B cell (primary cell): ENCODE measurements around the gene MAGI2. TPM values are rescaled to one million over a fixed set of nuclear protein-coding genes. Genes with fewer than 3 reads are reported as not detected.

Source experiments
- ATAC-seq: fragments of 200-7000 bp; cut with Tn5 transposase; one replicate; pipeline ENCODE4 v1.10.0; 2021; ENCODE audit warnings: low read depth, mild to moderate bottlenecking, moderate number of reproducible peaks, moderate library complexity
- CTCF ChIA-PET: fragments of 350-600 bp; sonication (Branson Sonifier 250); formaldehyde crosslinking; loops from one replicate; lab custom pipeline; 2021; ENCODE audit warnings: antibody characterized with exemption, inconsistent platforms; lab: Charles Lee
- POLR2A ChIA-PET: fragments of 350-600 bp; sonication (Branson Sonifier 250); formaldehyde crosslinking; loops from one replicate; lab custom pipeline; 2021; ENCODE audit warnings: antibody characterized with exemption; lab: Charles Lee
- DNase-seq: peaks from one replicate; pipeline ENCODE4 v3.0.0; 2013
- H2AFZ ChIP-seq: 2 replicates; pipeline ENCODE4 v1.6.1; 2012; ENCODE audit warnings: mild to moderate bottlenecking, low read depth, low read length; ENCODE audit not compliant: insufficient read depth, poor library complexity, severe bottlenecking
- H3K27ac ChIP-seq, 2 donors: 1 replicate in 1 of 2; 2 replicates in 1 of 2; pipeline ENCODE4 v1.5.1; 2012 to 2013; ENCODE audit warnings: low read length in 2 of 2, mild to moderate bottlenecking in 2 of 2, moderate library complexity in 1 of 2
- H3K27me3 ChIP-seq, 4 experiments: fragments of 200-600 bp in 1 of 4; sonication (generic) in 1 of 4; replicated peaks in 1 of 4; 1 replicate in 2 of 4; 2 replicates in 2 of 4; pipeline versions ENCODE4 v1.6.1 to v1.7.0; 2013 to 2016; ENCODE audit warnings: low read length in 3 of 4, mild to moderate bottlenecking in 2 of 4, mixed read lengths in 1 of 4, moderate library complexity in 1 of 4; ENCODE audit not compliant: insufficient read depth in 4 of 4, control insufficient read depth in 3 of 4; ENCODE audit errors: control extremely low read depth in 1 of 4
- H3K36me3 ChIP-seq, 2 experiments: replicated peaks in 1 of 2; 1 replicate in 1 of 2; 2 replicates in 1 of 2; pipeline versions ENCODE4 v1.6.1 to v1.7.1; 2013; ENCODE audit warnings: low read length in 1 of 2; ENCODE audit not compliant: insufficient read depth in 2 of 2, control insufficient read depth in 1 of 2; ENCODE audit errors: control extremely low read depth in 1 of 2, extremely low read depth in 1 of 2
- H3K4me1 ChIP-seq, 2 donors: fragments of 200-600 bp in 1 of 2; sonication (generic) in 1 of 2; 1 replicate in 1 of 2; 2 replicates in 1 of 2; pipeline versions ENCODE4 v1.5.1 to v1.6.1; 2013 to 2017; ENCODE audit warnings: low read length in 2 of 2; ENCODE audit not compliant: control insufficient read depth in 2 of 2, insufficient read depth in 2 of 2
- H3K4me2 ChIP-seq: replicated peaks from 2 replicates; pipeline ENCODE3; 2012; ENCODE audit warnings: mild to moderate bottlenecking, low read depth, low read length; ENCODE audit not compliant: poor library complexity, severe bottlenecking
- H3K4me3 ChIP-seq, 5 experiments: fragments of 200-600 bp in 1 of 5; sonication (generic) in 1 of 5; 1 replicate in 3 of 5; 2 replicates in 2 of 5; pipeline versions ENCODE4 v1.5.1 to v1.7.0; 2011 to 2016; ENCODE audit warnings: low read length in 4 of 5, mild to moderate bottlenecking in 4 of 5, low read depth in 2 of 5, control low read depth in 1 of 5, moderate library complexity in 1 of 5; ENCODE audit not compliant: insufficient read depth in 1 of 5; ENCODE audit errors: control extremely low read depth in 1 of 5, extremely low read depth in 1 of 5
- H3K79me2 ChIP-seq: fragments of 200-600 bp; sonication (generic); one replicate; pipeline ENCODE4 v1.6.0; 2016; ENCODE audit warnings: low read length; ENCODE audit not compliant: control insufficient read depth, insufficient read depth
- H3K9ac ChIP-seq: fragments of 200-600 bp; sonication (generic); 2 replicates; pipeline ENCODE4 v1.6.1; 2017; ENCODE audit warnings: mild to moderate bottlenecking, low read length, moderate library complexity
- H3K9me3 ChIP-seq, 3 donors: one replicate each; pipeline versions ENCODE4 v1.6.1 to v1.7.1; 2013; ENCODE audit warnings: low read length in 2 of 3; ENCODE audit not compliant: control insufficient read depth in 2 of 3, insufficient read depth in 1 of 3; ENCODE audit errors: control extremely low read depth in 1 of 3
- H4K20me1 ChIP-seq: 2 replicates; pipeline ENCODE4 v1.6.0; 2012; ENCODE audit warnings: mild to moderate bottlenecking, low read length; ENCODE audit not compliant: insufficient read depth, control insufficient read depth, poor library complexity, severe bottlenecking
- H3K27ac Mint-ChIP-seq: one replicate; pipeline ENCODE4 v1.8.0; 2021; ENCODE audit warnings: mixed read lengths
- H3K27me3 Mint-ChIP-seq: one replicate; pipeline ENCODE4 v1.8.0; 2021; ENCODE audit warnings: mixed read lengths
- H3K4me1 Mint-ChIP-seq: one replicate; pipeline ENCODE4 v1.8.0; 2021; ENCODE audit warnings: mixed read lengths
- H3K4me3 Mint-ChIP-seq: one replicate; pipeline ENCODE4 v1.8.0; 2021; ENCODE audit warnings: mixed read lengths
- H3K9me3 Mint-ChIP-seq: one replicate; pipeline ENCODE4 v1.8.0; 2022; ENCODE audit warnings: mixed read lengths; ENCODE audit not compliant: insufficient read depth
- EZH2 ChIP-seq: IDR thresholded peaks from 2 replicates; pipeline ENCODE4 v1.6.1; 2012; ENCODE audit warnings: borderline replicate concordance, low read depth, mild to moderate bottlenecking, moderate library complexity, low read length; ENCODE audit not compliant: insufficient read depth, poor library complexity, severe bottlenecking
- WGBS: methylation state at CpG from one replicate; pipeline ENCODE4 v1.1.5; 2013; ENCODE audit warnings: missing lambda C conversion rate; ENCODE audit not compliant: insufficient coverage; 5-methylcytosine and 5-hydroxymethylcytosine counted together
- intact Hi-C: fragments of 100-400 bp; cut with micrococcal nuclease; formaldehyde crosslinking; loops from one replicate; pipeline ENCODE4 v1.10.0; 2022
- polyA plus RNA-seq: library from polyadenylated mRNA; depleted of rRNA; stranded (reverse); fragments of >200 nt; gene quantifications from 2 replicates; pipeline ENCODE4 v1.2.3, GENCODE V29; 2012
- total RNA-seq, 2 donors: library from RNA; stranded (reverse); fragments of 120-200 nt in 1 of 2; gene quantifications; 1 replicate in 1 of 2; 2 replicates in 1 of 2; pipeline versions ENCODE4 v1.2.3 to v1.2.4, GENCODE V29; 2013 to 2022
- TF ChIP-seq, protein P1 (sequence below): fragments of 200-600 bp; IDR thresholded peaks from one replicate; pipeline ENCODE4 v1.8.0; 2022; ENCODE audit warnings: antibody characterized with exemption, mild to moderate bottlenecking

MAGI2 gene
- total and polyA plus RNA-seq, 2 donors (not counting 1 experiment from before 2014, with no cell fraction given) = 0.16 to 0.64 TPM

- intact Hi-C loops = no loop called here
- no peak overlapping the region for H3K27ac ChIP-seq
- no peaks in the 10 kb centered on the region for H3K27me3 ChIP-seq
- no peaks in the 10 kb centered on the region for H3K36me3 ChIP-seq
- no CpG with 5 or more reads among the region's 3 CpGs for WGBS
- no peak for ATAC-seq
- H3K4me3 ChIP-seq = no peak overlapping the region
- no peaks in the 10 kb centered on the region for H3K79me2 ChIP-seq
- no peak overlapping the region for H3K4me2 ChIP-seq
- Mint-ChIP-seq H3K4me1 (no peaks in the 10 kb centered on the region), H3K4me3 (no peak overlapping the region), H3K27me3 (no peaks in the 10 kb centered on the region), H3K9me3 (no peaks in the 10 kb centered on the region), H3K27ac (no peak overlapping the region)
- no peaks in the 10 kb centered on the region for H3K9me3 ChIP-seq
- no peaks in the 10 kb centered on the region for H3K4me1 ChIP-seq
- ChIA-PET CTCF (no interaction called here), POLR2A (no interaction called here)
- DNase-seq = no peak
- no peak for TF ChIP-seq EZH2
- TF ChIP-seq, protein P1, sequence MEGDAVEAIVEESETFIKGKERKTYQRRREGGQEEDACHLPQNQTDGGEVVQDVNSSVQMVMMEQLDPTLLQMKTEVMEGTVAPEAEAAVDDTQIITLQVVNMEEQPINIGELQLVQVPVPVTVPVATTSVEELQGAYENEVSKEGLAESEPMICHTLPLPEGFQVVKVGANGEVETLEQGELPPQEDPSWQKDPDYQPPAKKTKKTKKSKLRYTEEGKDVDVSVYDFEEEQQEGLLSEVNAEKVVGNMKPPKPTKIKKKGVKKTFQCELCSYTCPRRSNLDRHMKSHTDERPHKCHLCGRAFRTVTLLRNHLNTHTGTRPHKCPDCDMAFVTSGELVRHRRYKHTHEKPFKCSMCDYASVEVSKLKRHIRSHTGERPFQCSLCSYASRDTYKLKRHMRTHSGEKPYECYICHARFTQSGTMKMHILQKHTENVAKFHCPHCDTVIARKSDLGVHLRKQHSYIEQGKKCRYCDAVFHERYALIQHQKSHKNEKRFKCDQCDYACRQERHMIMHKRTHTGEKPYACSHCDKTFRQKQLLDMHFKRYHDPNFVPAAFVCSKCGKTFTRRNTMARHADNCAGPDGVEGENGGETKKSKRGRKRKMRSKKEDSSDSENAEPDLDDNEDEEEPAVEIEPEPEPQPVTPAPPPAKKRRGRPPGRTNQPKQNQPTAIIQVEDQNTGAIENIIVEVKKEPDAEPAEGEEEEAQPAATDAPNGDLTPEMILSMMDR = no peak
- H4K20me1 ChIP-seq = no peaks in the 10 kb centered on the region
- H2AFZ ChIP-seq = no peak overlapping the region
- H3K9ac ChIP-seq = no peak overlapping the region
These were observed 803.5 kb downstream of the MAGI2 start for GRCh38 chr7:78649976-78650375.

DNA sequence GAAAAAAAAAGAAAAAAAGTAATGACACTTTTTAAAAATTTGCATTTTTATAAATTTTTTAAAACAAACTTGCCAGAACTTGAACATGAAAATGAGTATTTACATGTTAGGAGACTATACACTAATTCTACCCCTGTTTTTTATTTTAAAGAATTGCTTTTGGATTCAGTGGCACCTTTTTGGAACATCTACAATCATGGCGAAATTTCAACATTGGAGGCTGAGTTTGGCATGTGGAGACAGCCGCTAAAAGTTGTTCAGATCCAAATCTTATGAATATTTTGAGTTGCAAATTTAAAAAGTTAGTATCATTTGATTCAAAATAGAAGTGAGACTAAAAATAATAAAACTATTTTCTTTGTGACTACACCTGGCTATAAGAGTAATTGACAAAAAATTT, 804.2 kb downstream of the MAGI2 start:
- Histone ChIP-seq H3K27ac (no peak overlapping the region), H3K36me3 (no peaks in the 10 kb centered on the region), H2AFZ (no peak overlapping the region), H3K4me2 (no peak overlapping the region), H3K9ac (no peak overlapping the region), H3K9me3 (no peaks in the 10 kb centered on the region), H3K79me2 (no peaks in the 10 kb centered on the region), H3K4me1 (no peaks in the 10 kb centered on the region), H3K4me3 (no peak overlapping the region), H4K20me1 (no peaks in the 10 kb centered on the region), H3K27me3 (no peaks in the 10 kb centered on the region)
- Mint-ChIP-seq H3K9me3 (no peaks in the 10 kb centered on the region), H3K27ac (no peak overlapping the region), H3K4me3 (no peak overlapping the region), H3K27me3 (no peaks in the 10 kb centered on the region), H3K4me1 (no peaks in the 10 kb centered on the region)
- POLR2A ChIA-PET = no interaction called here
- intact Hi-C loops = no loop called here
- CTCF ChIA-PET = no interaction called here
- DNase-seq (no peak), ATAC-seq (no peak)
- no CpG with 5 or more reads among the region's 2 CpGs for WGBS
- TF ChIP-seq, protein P1 = no peak
- TF ChIP-seq EZH2 = no peak
